ENCODE data around the gene LRRC4C. TPM values are rescaled to one million over a fixed set of nuclear protein-coding genes. Genes with fewer than 3 reads are reported as not detected.

The LRRC4C gene
- polyA plus RNA-seq, 1 of the 3 experiments (the other 2 are of a cell fraction): 0.16 TPM

GRCh38 chr11:41399323-41399722, 60.1 kb downstream of the LRRC4C start:
- H4K20me1 ChIP-seq (ENCODE audit: insufficient read depth): no peaks in the 10 kb centered on the region
- no peak overlapping the region for H3K27ac ChIP-seq (ENCODE audit: low read depth in 2 of 2, low read length in 1 of 2)
- ChIA-PET POLR2A (no interaction called here), CTCF (no interaction called here)
- no peaks in the 10 kb centered on the region for H3K4me1 ChIP-seq (ENCODE audit: control insufficient read depth in 1 of 2, insufficient read depth in 2 of 2, low read depth in 1 of 2, low read length in 1 of 2)
- no peak overlapping the region for H2AFZ ChIP-seq (ENCODE audit: low read depth)
- H3K9me3 ChIP-seq: no peaks in the 10 kb centered on the region
- H3F3A ChIP-seq (replicated peaks; ENCODE audit: insufficient read depth): no peaks in the 10 kb centered on the region
- no peaks in the 10 kb centered on the region for H3K36me3 ChIP-seq (replicated peaks in 1 of 2; ENCODE audit: control insufficient read depth in 1 of 2, insufficient read depth in 2 of 2, low read length in 1 of 2)
- 20% methylated on average over 2 of the region's 2 CpGs for WGBS (ENCODE audit: low lambda C conversion rate)
- no peak overlapping the region for H3K4me2 ChIP-seq
- H3K27me3 ChIP-seq (ENCODE audit: insufficient read depth): no peaks in the 10 kb centered on the region
- H3K4me3 ChIP-seq (ENCODE audit: low read depth in 2 of 2, low read length in 1 of 2): no peak overlapping the region
- H3K9me2 ChIP-seq: no peaks in the 10 kb centered on the region
- no peaks in the 10 kb centered on the region for H3K79me2 ChIP-seq (ENCODE audit: insufficient read depth)
- H3K9ac ChIP-seq: no peak overlapping the region
- TF ChIP-seq FOXJ3 (CRISPR knock-in tag; IDR thresholded peaks at IDR 0.05) (no peak), EZH2phosphoT487 (IDR thresholded peaks at IDR 0.05; ENCODE audit: borderline replicate concordance, low read depth) (no peak), RXRA (IDR thresholded peaks at IDR 0.05; ENCODE audit: borderline replicate concordance, low read depth) (no peak), RAD21 (IDR thresholded peaks at IDR 0.05; ENCODE audit: low read length) (no peak), GATA2 (CRISPR knock-in tag; IDR thresholded peaks at IDR 0.05) (no peak), FOXM1 (IDR thresholded peaks at IDR 0.05; ENCODE audit: low read depth) (no peak), YY1 (IDR thresholded peaks at IDR 0.05; ENCODE audit: low read depth) (no peak), TEAD4 (IDR thresholded peaks at IDR 0.05; ENCODE audit: borderline replicate concordance, insufficient read depth) (no peak), MXI1 (IDR thresholded peaks at IDR 0.05; ENCODE audit: low read depth, low read length) (no peak), SMC3 (IDR thresholded peaks at IDR 0.05; ENCODE audit: low read depth, low read length) (no peak), USF2 (IDR thresholded peaks at IDR 0.05; ENCODE audit: borderline replicate concordance, low read depth, low read length) (no peak), MAX (IDR thresholded peaks at IDR 0.05; ENCODE audit: low read depth) (no peak), ZBTB33 (IDR thresholded peaks at IDR 0.05; ENCODE audit: borderline replicate concordance, low read depth) (no peak), EP300 (IDR thresholded peaks at IDR 0.05; ENCODE audit: borderline replicate concordance in 1 of 2, low read depth in 1 of 2, low read length in 1 of 2) (no peak), NFIC (IDR thresholded peaks at IDR 0.05; ENCODE audit: borderline replicate concordance) (no peak)
- TF ChIP-seq, protein P1, sequence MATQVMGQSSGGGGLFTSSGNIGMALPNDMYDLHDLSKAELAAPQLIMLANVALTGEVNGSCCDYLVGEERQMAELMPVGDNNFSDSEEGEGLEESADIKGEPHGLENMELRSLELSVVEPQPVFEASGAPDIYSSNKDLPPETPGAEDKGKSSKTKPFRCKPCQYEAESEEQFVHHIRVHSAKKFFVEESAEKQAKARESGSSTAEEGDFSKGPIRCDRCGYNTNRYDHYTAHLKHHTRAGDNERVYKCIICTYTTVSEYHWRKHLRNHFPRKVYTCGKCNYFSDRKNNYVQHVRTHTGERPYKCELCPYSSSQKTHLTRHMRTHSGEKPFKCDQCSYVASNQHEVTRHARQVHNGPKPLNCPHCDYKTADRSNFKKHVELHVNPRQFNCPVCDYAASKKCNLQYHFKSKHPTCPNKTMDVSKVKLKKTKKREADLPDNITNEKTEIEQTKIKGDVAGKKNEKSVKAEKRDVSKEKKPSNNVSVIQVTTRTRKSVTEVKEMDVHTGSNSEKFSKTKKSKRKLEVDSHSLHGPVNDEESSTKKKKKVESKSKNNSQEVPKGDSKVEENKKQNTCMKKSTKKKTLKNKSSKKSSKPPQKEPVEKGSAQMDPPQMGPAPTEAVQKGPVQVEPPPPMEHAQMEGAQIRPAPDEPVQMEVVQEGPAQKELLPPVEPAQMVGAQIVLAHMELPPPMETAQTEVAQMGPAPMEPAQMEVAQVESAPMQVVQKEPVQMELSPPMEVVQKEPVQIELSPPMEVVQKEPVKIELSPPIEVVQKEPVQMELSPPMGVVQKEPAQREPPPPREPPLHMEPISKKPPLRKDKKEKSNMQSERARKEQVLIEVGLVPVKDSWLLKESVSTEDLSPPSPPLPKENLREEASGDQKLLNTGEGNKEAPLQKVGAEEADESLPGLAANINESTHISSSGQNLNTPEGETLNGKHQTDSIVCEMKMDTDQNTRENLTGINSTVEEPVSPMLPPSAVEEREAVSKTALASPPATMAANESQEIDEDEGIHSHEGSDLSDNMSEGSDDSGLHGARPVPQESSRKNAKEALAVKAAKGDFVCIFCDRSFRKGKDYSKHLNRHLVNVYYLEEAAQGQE (IDR thresholded peaks at IDR 0.05; ENCODE audit: low read depth, low read length): no peak
- TF ChIP-seq, protein P2, sequence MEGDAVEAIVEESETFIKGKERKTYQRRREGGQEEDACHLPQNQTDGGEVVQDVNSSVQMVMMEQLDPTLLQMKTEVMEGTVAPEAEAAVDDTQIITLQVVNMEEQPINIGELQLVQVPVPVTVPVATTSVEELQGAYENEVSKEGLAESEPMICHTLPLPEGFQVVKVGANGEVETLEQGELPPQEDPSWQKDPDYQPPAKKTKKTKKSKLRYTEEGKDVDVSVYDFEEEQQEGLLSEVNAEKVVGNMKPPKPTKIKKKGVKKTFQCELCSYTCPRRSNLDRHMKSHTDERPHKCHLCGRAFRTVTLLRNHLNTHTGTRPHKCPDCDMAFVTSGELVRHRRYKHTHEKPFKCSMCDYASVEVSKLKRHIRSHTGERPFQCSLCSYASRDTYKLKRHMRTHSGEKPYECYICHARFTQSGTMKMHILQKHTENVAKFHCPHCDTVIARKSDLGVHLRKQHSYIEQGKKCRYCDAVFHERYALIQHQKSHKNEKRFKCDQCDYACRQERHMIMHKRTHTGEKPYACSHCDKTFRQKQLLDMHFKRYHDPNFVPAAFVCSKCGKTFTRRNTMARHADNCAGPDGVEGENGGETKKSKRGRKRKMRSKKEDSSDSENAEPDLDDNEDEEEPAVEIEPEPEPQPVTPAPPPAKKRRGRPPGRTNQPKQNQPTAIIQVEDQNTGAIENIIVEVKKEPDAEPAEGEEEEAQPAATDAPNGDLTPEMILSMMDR (IDR thresholded peaks at IDR 0.05): no peak
- DNase-seq: no peak

All from SK-N-SH (cell line).